ENCODE data around the gene VOPP1.

VOPP1 gene

GRCh38 chr7:55570218-55570873, 2.0 kb downstream of the VOPP1 start:
- Mint-ChIP-seq H3K9me3 (no peaks in the 10 kb centered on the region), H3K4me1 (peaks cover 80% of the 10 kb centered on the region), H3K36me3 (ENCODE audit: low read depth) (peaks cover 12% of the 10 kb centered on the region), H3K27me3 (no peaks in the 10 kb centered on the region), H3K4me3 (peak overlapping the region; percentile 89), H3K27ac (peak overlapping the region; percentile 92)
- no peak for DNase-seq
- ATAC-seq = peak; percentile 42

- peak; percentile 68 for ATAC-seq
- Mint-ChIP-seq H3K9me3 (no peaks in the 10 kb centered on the region), H3K27me3 (no peaks in the 10 kb centered on the region), H3K4me3 (peak overlapping the region; percentile 89), H3K36me3 (ENCODE audit: low read depth) (peaks cover 16% of the 10 kb centered on the region), H3K27ac (peak overlapping the region; percentile 92), H3K4me1 (peaks cover 81% of the 10 kb centered on the region)
- DNase-seq = peak; percentile 49
These were observed 2.5 kb downstream of the VOPP1 start for GRCh38 chr7:55569797-55570196.

DNA sequence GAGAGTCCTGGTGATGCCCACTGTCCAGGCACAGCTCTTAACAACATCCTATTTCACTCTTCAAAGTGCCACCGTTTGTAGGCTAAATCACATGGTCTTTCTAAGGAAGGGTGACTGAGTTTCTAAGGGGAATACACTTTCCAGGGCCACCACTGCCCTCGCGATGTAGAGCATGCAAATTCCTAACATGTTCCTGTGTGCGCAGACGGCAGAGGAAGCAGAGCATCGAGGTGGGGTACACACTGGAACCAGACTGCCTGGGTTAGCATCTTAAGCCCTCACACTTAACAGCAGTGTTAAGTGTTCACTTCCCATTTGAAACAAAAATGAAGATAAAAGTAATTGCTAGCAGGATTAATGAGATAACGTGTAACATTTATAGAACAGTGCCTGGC, 3.0 kb downstream of the VOPP1 start:
- DNase-seq (no peak), ATAC-seq (no peak)
- Mint-ChIP-seq H3K9me3 (no peaks in the 10 kb centered on the region), H3K27me3 (no peaks in the 10 kb centered on the region), H3K4me3 (peak overlapping the region; percentile 89), H3K36me3 (ENCODE audit: low read depth) (peaks cover 17% of the 10 kb centered on the region), H3K4me1 (peaks cover 83% of the 10 kb centered on the region), H3K27ac (peak overlapping the region; percentile 92)

GRCh38 chr7:55568613-55569268, 3.6 kb downstream of the VOPP1 start:
- peak overlapping the region; percentile 89 for H3K4me3 Mint-ChIP-seq
- H3K36me3 Mint-ChIP-seq (ENCODE audit: low read depth) = peaks cover 19% of the 10 kb centered on the region
- peaks cover 82% of the 10 kb centered on the region for H3K4me1 Mint-ChIP-seq

GRCh38 chr7:55567571-55567970, 4.7 kb downstream of the VOPP1 start:
- DNase-seq (peak; percentile 32), ATAC-seq (no peak)
- no peaks in the 10 kb centered on the region for H3K27me3 Mint-ChIP-seq
- H3K36me3 Mint-ChIP-seq (ENCODE audit: low read depth) = peaks cover 19% of the 10 kb centered on the region
- H3K4me1 Mint-ChIP-seq = peaks cover 76% of the 10 kb centered on the region
- peak overlapping the region; percentile 89 for H3K4me3 Mint-ChIP-seq
- H3K9me3 Mint-ChIP-seq = no peaks in the 10 kb centered on the region
- H3K27ac Mint-ChIP-seq = peak overlapping the region; percentile 92

More at GRCh38 chr7:55568613-55569268, 3.6 kb downstream of the VOPP1 start:
- ATAC-seq = no peak
- Mint-ChIP-seq H3K27me3 (no peaks in the 10 kb centered on the region), H3K9me3 (no peaks in the 10 kb centered on the region), H3K27ac (peak overlapping the region; percentile 92)
- no peak for DNase-seq

DNA sequence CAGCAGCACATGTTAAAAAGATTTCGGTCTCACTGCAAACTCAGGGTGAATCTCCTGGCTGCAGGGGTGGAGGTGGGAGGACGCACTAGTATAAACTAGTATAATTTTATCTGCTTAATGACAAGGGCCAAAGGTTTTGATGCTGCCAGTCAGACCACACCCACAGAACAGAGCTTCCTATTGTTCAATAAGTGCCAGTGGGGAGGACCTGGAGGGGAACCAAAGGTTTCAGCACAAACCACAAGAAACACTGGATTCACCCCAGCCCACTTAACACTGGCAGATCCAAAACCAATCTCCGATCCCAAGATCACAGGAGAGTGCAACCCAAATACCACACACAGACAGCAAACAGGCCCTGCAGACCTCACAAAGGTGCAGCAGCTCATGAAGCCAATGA, 6.6 kb downstream of the VOPP1 start:
- H3K27ac Mint-ChIP-seq = peak overlapping the region; percentile 83
- peaks cover 89% of the 10 kb centered on the region for H3K4me1 Mint-ChIP-seq
- no peaks in the 10 kb centered on the region for H3K9me3 Mint-ChIP-seq
- ATAC-seq (no peak), DNase-seq (no peak)
- H3K36me3 Mint-ChIP-seq (ENCODE audit: low read depth) = peaks cover 27% of the 10 kb centered on the region
- no peaks in the 10 kb centered on the region for H3K27me3 Mint-ChIP-seq
- peak overlapping the region; percentile 55 for H3K4me3 Mint-ChIP-seq

- DNase-seq (no peak), ATAC-seq (no peak)
- Mint-ChIP-seq H3K9me3 (no peaks in the 10 kb centered on the region), H3K27me3 (no peaks in the 10 kb centered on the region), H3K4me3 (no peak overlapping the region), H3K36me3 (ENCODE audit: low read depth) (peaks cover 27% of the 10 kb centered on the region), H3K27ac (no peak overlapping the region), H3K4me1 (peaks cover 88% of the 10 kb centered on the region)
These were observed 8.5 kb downstream of the VOPP1 start for GRCh38 chr7:55563596-55564325.

DNA sequence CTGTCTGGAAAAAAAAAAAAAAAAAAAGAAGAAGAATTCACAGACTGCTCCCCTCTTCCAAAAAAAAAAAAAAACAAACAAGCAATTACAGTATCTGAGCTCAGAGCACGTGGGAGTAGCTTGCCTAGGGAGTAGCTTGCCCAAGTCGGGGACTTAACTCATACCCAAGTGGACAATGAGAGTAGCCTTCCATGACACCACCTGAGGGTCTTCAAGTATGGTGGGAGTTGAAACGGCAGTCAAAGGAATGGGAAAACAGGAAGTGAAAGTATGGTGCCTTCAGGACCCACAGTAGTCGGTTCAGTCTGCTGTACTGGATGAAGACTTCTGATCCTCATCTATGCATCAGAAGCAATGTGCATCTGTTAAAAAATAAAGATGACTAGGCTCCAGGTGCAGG, 10.6 kb downstream of the VOPP1 start:
- Mint-ChIP-seq H3K9me3 (no peaks in the 10 kb centered on the region), H3K36me3 (ENCODE audit: low read depth) (peaks cover 24% of the 10 kb centered on the region), H3K4me1 (peaks cover 87% of the 10 kb centered on the region), H3K27ac (no peak overlapping the region), H3K4me3 (no peak overlapping the region), H3K27me3 (no peaks in the 10 kb centered on the region)
- ATAC-seq (no peak), DNase-seq (no peak)

DNA sequence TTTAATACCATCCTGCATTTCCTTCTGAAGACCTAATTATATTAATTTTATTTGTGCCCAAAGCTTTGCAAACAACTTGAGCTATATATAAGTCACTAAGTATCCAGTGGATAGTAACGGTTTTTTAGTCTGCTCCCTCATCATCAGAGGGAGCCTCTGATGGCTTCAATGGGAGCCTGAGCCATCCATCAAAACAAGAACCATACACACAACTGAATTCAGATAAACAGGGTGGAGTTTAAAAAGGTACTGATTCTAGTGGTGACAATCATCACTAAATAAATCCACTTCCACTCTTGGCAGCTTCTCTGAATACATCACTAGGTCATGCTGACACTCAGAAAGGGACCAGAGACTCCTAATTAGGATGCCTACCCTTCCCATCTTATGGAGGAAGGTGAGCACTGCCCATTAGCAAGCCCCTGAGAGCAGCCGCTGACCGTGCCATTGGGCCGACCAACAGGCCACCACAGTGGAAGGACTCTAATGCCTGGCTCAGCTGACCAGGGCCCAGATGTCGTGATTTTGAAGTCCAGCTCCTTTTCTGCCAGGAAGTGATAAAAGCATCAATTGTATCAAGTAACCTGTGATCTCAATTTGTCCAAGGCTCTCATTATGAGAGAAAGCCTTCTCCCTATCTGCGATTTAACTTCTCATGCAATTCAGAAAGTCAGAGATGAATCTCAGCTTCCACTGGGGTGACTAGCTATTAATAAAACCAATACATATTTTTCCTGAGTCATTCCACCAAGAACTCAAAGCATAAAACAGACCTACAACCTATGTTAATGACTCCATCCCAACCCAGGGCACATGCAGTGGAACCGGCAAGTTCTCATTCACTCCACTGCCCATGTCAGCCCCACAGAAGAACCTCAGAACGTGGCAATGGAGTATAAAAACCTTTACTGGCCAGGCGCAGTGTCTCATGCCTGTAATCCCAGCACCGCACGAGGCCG, 13.1 kb downstream of the VOPP1 start:
- H3K4me3 Mint-ChIP-seq = no peak overlapping the region
- H3K36me3 Mint-ChIP-seq (ENCODE audit: low read depth) = peaks cover 29% of the 10 kb centered on the region
- no peaks in the 10 kb centered on the region for H3K9me3 Mint-ChIP-seq
- peak overlapping the region; percentile 25 for H3K27ac Mint-ChIP-seq
- DNase-seq = no peak
- H3K4me1 Mint-ChIP-seq = peaks cover 88% of the 10 kb centered on the region
- ATAC-seq = no peak
- no peaks in the 10 kb centered on the region for H3K27me3 Mint-ChIP-seq

DNA sequence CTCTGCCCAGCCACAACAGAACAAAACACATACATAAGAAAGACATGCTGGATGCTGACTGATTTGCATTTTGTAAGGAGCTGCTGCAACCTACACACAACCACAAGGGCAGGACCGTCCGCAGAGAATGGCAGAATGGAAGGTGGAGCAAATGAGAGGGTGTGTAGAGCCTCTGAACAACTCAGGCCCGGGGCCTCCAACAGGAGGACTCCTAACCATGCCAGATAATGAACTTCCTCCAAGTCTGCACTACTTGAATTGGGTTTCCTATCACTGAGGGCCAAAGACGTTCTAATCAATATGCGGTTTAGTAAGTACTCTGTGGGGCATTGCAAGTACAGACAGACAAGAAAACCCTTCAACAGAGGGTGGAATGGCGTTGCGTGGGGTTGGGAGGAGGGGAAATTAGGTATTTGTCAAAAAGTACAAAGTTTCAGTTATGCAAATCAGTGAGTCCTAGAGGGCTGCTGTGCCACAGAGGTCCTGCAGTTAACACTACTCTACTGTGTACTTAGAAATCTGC, 14.6 kb downstream of the VOPP1 start:
- H3K4me1 Mint-ChIP-seq = peaks cover 93% of the 10 kb centered on the region
- H3K27ac Mint-ChIP-seq = peak overlapping the region; percentile 77
- no peaks in the 10 kb centered on the region for H3K27me3 Mint-ChIP-seq
- H3K9me3 Mint-ChIP-seq = no peaks in the 10 kb centered on the region
- ATAC-seq (peak; percentile 87), DNase-seq (peak; percentile 32)
- H3K4me3 Mint-ChIP-seq = peak overlapping the region; percentile 37
- H3K36me3 Mint-ChIP-seq (ENCODE audit: low read depth) = peaks cover 33% of the 10 kb centered on the region

GRCh38 chr7:55556492-55556891, 15.8 kb downstream of the VOPP1 start:
- ATAC-seq = no peak
- peaks cover 26% of the 10 kb centered on the region for H3K36me3 Mint-ChIP-seq (ENCODE audit: low read depth)
- H3K4me1 Mint-ChIP-seq = peaks cover 91% of the 10 kb centered on the region
- no peaks in the 10 kb centered on the region for H3K9me3 Mint-ChIP-seq
- H3K27me3 Mint-ChIP-seq = no peaks in the 10 kb centered on the region
- no peak for DNase-seq
- H3K4me3 Mint-ChIP-seq = no peak overlapping the region
- H3K27ac Mint-ChIP-seq = peak overlapping the region; percentile 43

DNA sequence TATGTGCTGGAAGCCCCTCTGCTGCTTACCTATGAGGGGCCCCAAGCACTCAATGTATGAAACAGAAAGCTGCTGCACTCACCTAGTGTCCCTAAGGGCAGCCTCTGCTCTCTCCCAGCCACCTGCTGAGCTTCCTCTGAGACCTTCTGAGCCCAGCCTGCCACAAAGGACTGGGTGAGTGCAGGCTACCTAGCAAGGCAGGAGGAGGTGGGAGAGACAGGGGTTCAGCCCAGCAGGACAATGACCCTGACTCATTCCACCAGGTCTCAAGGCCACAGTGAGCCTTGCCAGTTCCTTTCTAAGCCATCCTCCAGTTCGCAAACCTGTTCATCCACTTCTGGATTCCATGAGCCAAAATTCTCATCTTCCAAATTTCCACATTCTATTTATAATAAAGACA, 16.3 kb downstream of the VOPP1 start:
- Mint-ChIP-seq H3K9me3 (no peaks in the 10 kb centered on the region), H3K4me3 (no peak overlapping the region), H3K4me1 (peaks cover 94% of the 10 kb centered on the region), H3K27ac (no peak overlapping the region), H3K36me3 (ENCODE audit: low read depth) (peaks cover 26% of the 10 kb centered on the region), H3K27me3 (no peaks in the 10 kb centered on the region)
- ATAC-seq (no peak), DNase-seq (no peak)

GRCh38 chr7:55555160-55555559, 17.1 kb downstream of the VOPP1 start:
- ATAC-seq (no peak), DNase-seq (no peak)
- Mint-ChIP-seq H3K27ac (no peak overlapping the region), H3K4me1 (peaks cover 92% of the 10 kb centered on the region), H3K4me3 (no peak overlapping the region), H3K27me3 (no peaks in the 10 kb centered on the region), H3K9me3 (no peaks in the 10 kb centered on the region), H3K36me3 (ENCODE audit: low read depth) (peaks cover 24% of the 10 kb centered on the region)

GRCh38 chr7:55554038-55554437, 18.3 kb downstream of the VOPP1 start:
- Mint-ChIP-seq H3K4me1 (peaks cover 93% of the 10 kb centered on the region), H3K27ac (peak overlapping the region; percentile 12), H3K9me3 (no peaks in the 10 kb centered on the region), H3K4me3 (no peak overlapping the region), H3K36me3 (ENCODE audit: low read depth) (peaks cover 23% of the 10 kb centered on the region), H3K27me3 (no peaks in the 10 kb centered on the region)
- DNase-seq (no peak), ATAC-seq (no peak)
